ENCODE measurements around the gene KCNH1. TPM values are rescaled to one million over a fixed set of nuclear protein-coding genes. Genes with fewer than 3 reads are reported as not detected.

Gene KCNH1
- total and polyA plus RNA-seq, 5 donors = 0.02 TPM; not detected in 4

GRCh38 chr1:210707300-210708240, 426.4 kb downstream of the KCNH1 start:
- H3K9me3 ChIP-seq (ENCODE audit: control insufficient read depth, low read length) = no peaks in the 10 kb centered on the region
- WGBS = 83% methylated on average over 7 of the region's 7 CpGs

DNA sequence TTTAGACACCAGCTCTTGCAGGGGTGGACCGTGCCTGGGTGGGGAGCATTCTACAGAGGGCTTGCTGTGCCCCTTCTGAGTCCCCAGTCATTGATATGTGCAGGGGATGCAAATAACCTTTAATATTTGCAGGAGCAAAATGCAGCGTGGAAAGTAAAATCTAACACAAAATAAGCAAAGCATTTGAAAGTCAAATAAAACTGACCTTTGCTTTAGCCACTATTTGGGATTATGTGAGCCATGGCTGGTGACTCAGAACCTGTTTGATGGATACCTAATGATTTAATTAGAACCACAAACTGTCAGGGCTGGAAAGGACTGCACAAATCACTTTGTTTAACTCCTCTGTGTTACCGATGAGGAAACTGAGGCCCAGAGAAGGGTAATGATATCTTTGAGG, 427.7 kb downstream of the KCNH1 start:
- Histone ChIP-seq H3K4me1 (ENCODE audit: control insufficient read depth, insufficient read depth, low read length) (no peaks in the 10 kb centered on the region), H3K27me3 (ENCODE audit: control insufficient read depth, insufficient read depth) (no peaks in the 10 kb centered on the region), H3K27ac (ENCODE audit: low read length) (no peak overlapping the region), H3K4me3 (ENCODE audit: low read length) (no peak overlapping the region), H3K9me3 (ENCODE audit: control insufficient read depth, low read length) (no peaks in the 10 kb centered on the region)
- DNase-seq = no peak
- 87% methylated on average over 3 of the region's 3 CpGs for WGBS
- intact Hi-C loops (cut with DNase I) = no loop called here
- ATAC-seq = no peak

More at GRCh38 chr1:210707300-210708240, 426.4 kb downstream of the KCNH1 start:
- intact Hi-C loops (cut with DNase I) = no loop called here
- DNase-seq (no peak), ATAC-seq (no peak)
- Histone ChIP-seq H3K4me1 (ENCODE audit: control insufficient read depth, insufficient read depth, low read length) (no peaks in the 10 kb centered on the region), H3K27ac (ENCODE audit: low read length) (no peak overlapping the region), H3K4me3 (ENCODE audit: low read length) (no peak overlapping the region), H3K27me3 (ENCODE audit: control insufficient read depth, insufficient read depth) (no peaks in the 10 kb centered on the region)

- Histone ChIP-seq H3K4me3 (ENCODE audit: low read length) (no peak overlapping the region), H3K4me1 (ENCODE audit: control insufficient read depth, insufficient read depth, low read length) (no peaks in the 10 kb centered on the region), H3K27ac (ENCODE audit: low read length) (no peak overlapping the region), H3K9me3 (ENCODE audit: control insufficient read depth, low read length) (no peaks in the 10 kb centered on the region), H3K27me3 (ENCODE audit: control insufficient read depth, insufficient read depth) (no peaks in the 10 kb centered on the region)
- DNase-seq = no peak
- no peak for ATAC-seq
- intact Hi-C loops (cut with DNase I) = no loop called here
- 74% methylated on average over 3 of the region's 3 CpGs for WGBS
Observed at GRCh38 chr1:210705086-210705485, 428.9 kb downstream of the KCNH1 start.

GRCh38 chr1:210703593-210703992, 430.4 kb downstream of the KCNH1 start:
- ATAC-seq (no peak), DNase-seq (no peak)
- Histone ChIP-seq H3K4me3 (ENCODE audit: low read length) (no peak overlapping the region), H3K9me3 (ENCODE audit: control insufficient read depth, low read length) (no peaks in the 10 kb centered on the region), H3K4me1 (ENCODE audit: control insufficient read depth, insufficient read depth, low read length) (no peaks in the 10 kb centered on the region), H3K27me3 (ENCODE audit: control insufficient read depth, insufficient read depth) (no peaks in the 10 kb centered on the region), H3K27ac (ENCODE audit: low read length) (no peak overlapping the region)
- WGBS = 72% methylated on average over 2 of the region's 2 CpGs
- intact Hi-C loops (cut with DNase I) = no loop called here

DNA sequence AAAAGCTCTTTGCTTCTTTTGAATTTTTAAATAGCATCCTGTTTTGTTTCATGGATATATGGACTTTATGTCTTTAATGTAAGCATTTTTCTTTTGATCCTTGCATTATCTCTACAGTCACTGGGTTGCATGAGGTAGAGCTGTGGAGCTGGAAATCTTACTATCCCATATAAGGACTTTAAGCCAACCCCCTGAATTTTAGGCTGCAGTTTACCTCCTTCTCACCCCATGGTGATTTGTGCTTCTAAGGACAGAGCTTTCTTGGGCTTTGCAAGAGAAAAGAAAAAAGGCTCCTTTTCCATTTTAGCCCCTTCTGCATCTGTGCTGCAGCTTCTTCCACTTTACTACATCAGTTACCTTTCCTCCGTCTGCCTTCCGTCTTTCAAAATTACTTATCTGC, 431.4 kb downstream of the KCNH1 start:
- Histone ChIP-seq H3K9me3 (ENCODE audit: control insufficient read depth, low read length) (no peaks in the 10 kb centered on the region), H3K4me3 (ENCODE audit: low read length) (no peak overlapping the region), H3K4me1 (ENCODE audit: control insufficient read depth, insufficient read depth, low read length) (no peaks in the 10 kb centered on the region), H3K27me3 (ENCODE audit: control insufficient read depth, insufficient read depth) (no peaks in the 10 kb centered on the region), H3K27ac (ENCODE audit: low read length) (no peak overlapping the region)
- no peak for DNase-seq
- intact Hi-C loops (cut with DNase I) = no loop called here
- ATAC-seq = no peak
- WGBS = 94% methylated on average over 2 of the region's 2 CpGs

GRCh38 chr1:210700511-210700910, 433.4 kb downstream of the KCNH1 start:
- 42% methylated on average over 2 of the region's 2 CpGs for WGBS
- Histone ChIP-seq H3K27me3 (ENCODE audit: control insufficient read depth, insufficient read depth) (no peaks in the 10 kb centered on the region), H3K27ac (ENCODE audit: low read length) (no peak overlapping the region), H3K9me3 (ENCODE audit: control insufficient read depth, low read length) (no peaks in the 10 kb centered on the region), H3K4me1 (ENCODE audit: control insufficient read depth, insufficient read depth, low read length) (no peaks in the 10 kb centered on the region), H3K4me3 (ENCODE audit: low read length) (no peak overlapping the region)
- ATAC-seq (no peak), DNase-seq (no peak)
- intact Hi-C loops (cut with DNase I) = no loop called here

- no peak overlapping the region for H3K4me3 ChIP-seq (ENCODE audit: low read length)
- H3K27ac ChIP-seq (ENCODE audit: low read length) = no peak overlapping the region
- H3K4me1 ChIP-seq (ENCODE audit: control insufficient read depth, insufficient read depth, low read length) = no peaks in the 10 kb centered on the region
- intact Hi-C loops (cut with DNase I) = no loop called here
- ATAC-seq = no peak
- 83% methylated on average over 1 of the region's 1 CpG for WGBS
- H3K27me3 ChIP-seq (ENCODE audit: control insufficient read depth, insufficient read depth) = no peaks in the 10 kb centered on the region
- H3K9me3 ChIP-seq (ENCODE audit: control insufficient read depth, low read length) = no peaks in the 10 kb centered on the region
- DNase-seq = no peak
Observed at GRCh38 chr1:210700083-210700482, 433.9 kb downstream of the KCNH1 start.

- no peak for DNase-seq
- intact Hi-C loops (cut with DNase I) = no loop called here
- ATAC-seq = no peak
Observed at GRCh38 chr1:210698661-210699060, 435.3 kb downstream of the KCNH1 start.

DNA sequence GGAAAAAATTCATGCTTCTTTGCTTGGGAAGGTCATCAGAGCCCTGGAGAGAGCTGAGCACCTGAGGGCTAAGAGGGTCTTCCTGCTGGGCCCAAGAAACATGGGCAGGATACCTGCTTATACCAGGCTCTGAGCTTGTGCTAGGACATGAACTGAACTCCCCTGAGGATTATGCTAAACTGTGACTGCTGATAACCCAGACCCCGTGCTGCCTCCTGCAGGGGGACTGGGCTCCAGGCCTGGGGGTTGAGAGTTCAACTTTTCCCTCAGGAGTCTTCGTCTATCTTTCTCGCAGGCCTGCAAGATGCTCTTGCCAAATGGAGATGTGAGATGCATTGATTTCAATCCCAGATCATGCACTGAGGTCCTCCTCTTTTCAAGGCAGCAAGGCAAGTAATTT, 436.8 kb downstream of the KCNH1 start:
- no peak overlapping the region for H3K4me3 ChIP-seq (ENCODE audit: low read length)
- DNase-seq (no peak), ATAC-seq (no peak)
- intact Hi-C loops (cut with DNase I) = no loop called here
- no peaks in the 10 kb centered on the region for H3K9me3 ChIP-seq (ENCODE audit: control insufficient read depth, low read length)
- H3K27me3 ChIP-seq (ENCODE audit: control insufficient read depth, insufficient read depth) = no peaks in the 10 kb centered on the region
- no peak overlapping the region for H3K27ac ChIP-seq (ENCODE audit: low read length)
- WGBS = 53% methylated on average over 3 of the region's 3 CpGs
- H3K4me1 ChIP-seq (ENCODE audit: control insufficient read depth, insufficient read depth, low read length) = no peaks in the 10 kb centered on the region

More at GRCh38 chr1:210698661-210699060, 435.3 kb downstream of the KCNH1 start:
- Histone ChIP-seq H3K9me3 (ENCODE audit: control insufficient read depth, low read length) (no peaks in the 10 kb centered on the region), H3K4me3 (ENCODE audit: low read length) (no peak overlapping the region), H3K27ac (ENCODE audit: low read length) (no peak overlapping the region), H3K4me1 (ENCODE audit: control insufficient read depth, insufficient read depth, low read length) (no peaks in the 10 kb centered on the region), H3K27me3 (ENCODE audit: control insufficient read depth, insufficient read depth) (no peaks in the 10 kb centered on the region)
- WGBS = 93% methylated on average over 5 of the region's 5 CpGs

DNA sequence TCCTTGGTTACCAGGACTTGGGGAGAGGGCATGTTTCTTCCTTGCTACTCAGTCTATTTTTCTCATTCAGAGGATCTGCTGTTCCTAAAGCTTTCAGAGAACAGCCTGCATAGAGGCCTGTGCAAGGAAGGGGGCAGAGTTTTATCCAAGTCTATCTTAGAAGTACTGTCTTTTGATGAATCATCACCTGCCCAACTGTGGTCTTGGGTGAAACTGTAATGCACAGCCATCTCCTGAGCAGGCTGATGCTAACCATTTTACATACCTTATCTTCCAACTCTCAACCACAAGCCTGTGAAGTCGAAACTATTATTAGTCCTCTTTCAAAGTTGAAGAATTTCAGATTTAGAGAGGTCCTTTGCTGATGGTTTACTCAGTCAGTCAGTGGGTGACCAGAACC, 437.2 kb downstream of the KCNH1 start:
- Histone ChIP-seq H3K4me1 (ENCODE audit: control insufficient read depth, insufficient read depth, low read length) (no peaks in the 10 kb centered on the region), H3K27ac (ENCODE audit: low read length) (no peak overlapping the region), H3K9me3 (ENCODE audit: control insufficient read depth, low read length) (no peaks in the 10 kb centered on the region), H3K4me3 (ENCODE audit: low read length) (no peak overlapping the region), H3K27me3 (ENCODE audit: control insufficient read depth, insufficient read depth) (no peaks in the 10 kb centered on the region)
- DNase-seq (no peak), ATAC-seq (no peak)
- WGBS = 80% methylated on average over 1 of the region's 1 CpG
- intact Hi-C loops (cut with DNase I) = no loop called here

GRCh38 chr1:210695026-210695425, 438.9 kb downstream of the KCNH1 start:
- ATAC-seq (no peak), DNase-seq (no peak)
- intact Hi-C loops (cut with DNase I) = no loop called here
- Histone ChIP-seq H3K4me1 (ENCODE audit: control insufficient read depth, insufficient read depth, low read length) (no peaks in the 10 kb centered on the region), H3K27me3 (ENCODE audit: control insufficient read depth, insufficient read depth) (no peaks in the 10 kb centered on the region), H3K4me3 (ENCODE audit: low read length) (no peak overlapping the region), H3K9me3 (ENCODE audit: control insufficient read depth, low read length) (no peaks in the 10 kb centered on the region), H3K27ac (ENCODE audit: low read length) (no peak overlapping the region)
- 66% methylated on average over 1 of the region's 1 CpG for WGBS

All from right cardiac atrium (tissue), 5 donors.